Panc1 (cell line): Measurements from ENCODE around the gene APBB2. TPM values are rescaled to one million over a fixed set of nuclear protein-coding genes. Genes with fewer than 3 reads are reported as not detected.

Source experiments
- ATAC-seq: fragments of 200-7000 bp; cut with Tn5 transposase; 2 replicates; pipeline ENCODE4 v1.9.1; 2020; ENCODE audit warnings: mild to moderate bottlenecking, moderate library complexity
- BruUV-seq: library from RNA; stranded (reverse); fragments of 400-500 nt; replicated peaks from 2 replicates; lab custom pipeline; 2021; lab: Mats Ljungman, UMichigan
- CTCF ChIA-PET: fragments of 300-600 bp; sonication (Branson Sonifier 250); formaldehyde crosslinking; loops from one replicate; lab custom pipeline; 2022; ENCODE audit warnings: antibody characterized with exemption; lab: Charles Lee
- POLR2A ChIA-PET: fragments of 300-600 bp; sonication (Branson Sonifier 250); formaldehyde crosslinking; loops from one replicate; lab custom pipeline; 2022; ENCODE audit warnings: antibody characterized with exemption; lab: Charles Lee
- DNase-seq: peaks from one replicate; pipeline ENCODE4 v3.0.0-alpha.2; 2010; ENCODE audit warnings: low read depth, low spot score
- H3K27ac ChIP-seq: 2 replicates; pipeline ENCODE4 v1.5.1; 2011; ENCODE audit warnings: mild to moderate bottlenecking, low read length, inconsistent platforms
- H3K27me3 ChIP-seq: fragments of 200-500 bp; sonication (Bioruptor generic); 2 replicates; pipeline ENCODE4 v1.6.0; 2014; ENCODE audit warnings: low read length, inconsistent platforms; ENCODE audit not compliant: control insufficient read depth, insufficient read depth
- H3K36me3 ChIP-seq: fragments of 200-500 bp; sonication (Bioruptor generic); 2 replicates; pipeline ENCODE4 v1.5.1; 2014; ENCODE audit warnings: inconsistent platforms, mild to moderate bottlenecking, low read length, moderate library complexity; ENCODE audit not compliant: control insufficient read depth, insufficient read depth
- H3K4me1 ChIP-seq: 2 replicates; pipeline ENCODE4 v1.5.1; 2011; ENCODE audit warnings: inconsistent platforms, mild to moderate bottlenecking, low read length, moderate library complexity; ENCODE audit not compliant: control insufficient read depth, insufficient read depth
- H3K4me3 ChIP-seq, 2 experiments: 2 replicates each; pipeline ENCODE4 v1.5.1; 2011 to 2012; ENCODE audit warnings: low read depth in 2 of 2, low read length in 2 of 2, mild to moderate bottlenecking in 2 of 2, inconsistent platforms in 1 of 2, moderate library complexity in 1 of 2
- H3K9me3 ChIP-seq: fragments of 200-500 bp; sonication (Bioruptor generic); 2 replicates; pipeline ENCODE4 v1.5.1; 2014; ENCODE audit warnings: low read depth, mild to moderate bottlenecking, inconsistent platforms, low read length, moderate library complexity; ENCODE audit not compliant: control insufficient read depth, insufficient read depth
- CTCF ChIP-seq: fragments of 450-650 bp; IDR thresholded peaks from 2 replicates; pipeline ENCODE4 v1.5.1; 2017; ENCODE audit warnings: mild to moderate bottlenecking
- POLR2AphosphoS5 ChIP-seq: IDR thresholded peaks from 2 replicates; pipeline ENCODE4 v1.6.1; 2012; ENCODE audit warnings: mild to moderate bottlenecking, low read depth, low read length, moderate library complexity
- REST ChIP-seq, 2 experiments: IDR thresholded peaks; 2 replicates each; pipeline ENCODE4 v1.6.1; 2011 to 2012; ENCODE audit warnings: low read depth in 2 of 2, control low read depth in 1 of 2, low read length in 1 of 2, mild to moderate bottlenecking in 1 of 2, moderate library complexity in 1 of 2; ENCODE audit not compliant: insufficient read depth in 1 of 2
- SIN3A ChIP-seq: IDR thresholded peaks from 2 replicates; pipeline ENCODE4 v1.6.1; 2012; ENCODE audit warnings: low read depth, mild to moderate bottlenecking, low read length, moderate library complexity, borderline replicate concordance; ENCODE audit not compliant: insufficient read depth
- TCF7L2 ChIP-seq: IDR thresholded peaks from 2 replicates; pipeline ENCODE4 v1.6.1; 2011; ENCODE audit warnings: mild to moderate bottlenecking, low read depth, low read length, inconsistent platforms
- in situ Hi-C: cut with HindIII; loops from 2 replicates; pipeline ENCODE4 v1.10.0; 2016; ENCODE audit warnings: low sequenced_read_pairs, low pct_unique_long_range_greater_than_20kb
- intact Hi-C: fragments of 100-400 bp; cut with micrococcal nuclease; formaldehyde crosslinking; loops from one replicate; pipeline ENCODE4 v1.10.0; 2022; ENCODE audit not compliant: unreplicated experiment
- total RNA-seq: library from RNA; stranded (reverse); gene quantifications from one replicate; pipeline ENCODE4 v1.2.1, GENCODE V29; 2021; ENCODE audit not compliant: unreplicated experiment

The APBB2 gene
- total RNA-seq, 1 experiment from 2014 or later = 27.1 TPM

GRCh38 chr4:40808926-40809457 lies 405.4 kb downstream of the APBB2 start:
- in situ Hi-C loops (no loop called here), intact Hi-C loops (no loop called here)
- DNase-seq = no peak
- no peak for ATAC-seq
- POLR2A ChIA-PET = no interaction called here
- Histone ChIP-seq H3K27me3 (no peaks in the 10 kb centered on the region), H3K36me3 (no peaks in the 10 kb centered on the region), H3K4me1 (no peaks in the 10 kb centered on the region), H3K4me3 (no peak overlapping the region), H3K9me3 (no peaks in the 10 kb centered on the region), H3K27ac (no peak overlapping the region)
- CTCF ChIA-PET = no interaction called here
- TF ChIP-seq REST (IDR thresholded peaks at IDR 0.05; ENCODE audit: insufficient read depth in 1 of 2, low read depth in 2 of 2, low read length in 1 of 2) = no peak
- no peak for TF ChIP-seq TCF7L2
- no peak for TF ChIP-seq SIN3A
- no peak for TF ChIP-seq POLR2AphosphoS5
- no peak for TF ChIP-seq CTCF
- BruUV-seq = no TSS peak

GRCh38 chr4:40804598-40804997 lies 409.7 kb downstream of the APBB2 start:
- no peaks in the 10 kb centered on the region for H3K27me3 ChIP-seq
- TF ChIP-seq TCF7L2 (no peak), REST (IDR thresholded peaks at IDR 0.05; ENCODE audit: insufficient read depth in 1 of 2, low read depth in 2 of 2, low read length in 1 of 2) (no peak), SIN3A (no peak), POLR2AphosphoS5 (no peak), CTCF (no peak)
- ATAC-seq (no peak), DNase-seq (no peak)
- ChIA-PET CTCF (no interaction called here), POLR2A (no interaction called here)
- no peaks in the 10 kb centered on the region for H3K9me3 ChIP-seq
- H3K36me3 ChIP-seq = no peaks in the 10 kb centered on the region
- H3K27ac ChIP-seq = no peak overlapping the region
- no peaks in the 10 kb centered on the region for H3K4me1 ChIP-seq
- H3K4me3 ChIP-seq = no peak overlapping the region
- BruUV-seq = no TSS peak
- intact Hi-C loops = no loop called here
- in situ Hi-C loops = no loop called here
